ENCODE data around the gene RGPD3. TPM values are rescaled to one million over a fixed set of nuclear protein-coding genes. Genes with fewer than 3 reads are reported as not detected.
"Not testable (repeated sequence)": the region's sequence is repeated elsewhere in the genome, so short reads cannot be mapped to it uniquely, and the experiment has no call there.

Gene RGPD3
- total RNA-seq, 2 donors from 2014 or later: 0.09 to 2.4 TPM

DNA sequence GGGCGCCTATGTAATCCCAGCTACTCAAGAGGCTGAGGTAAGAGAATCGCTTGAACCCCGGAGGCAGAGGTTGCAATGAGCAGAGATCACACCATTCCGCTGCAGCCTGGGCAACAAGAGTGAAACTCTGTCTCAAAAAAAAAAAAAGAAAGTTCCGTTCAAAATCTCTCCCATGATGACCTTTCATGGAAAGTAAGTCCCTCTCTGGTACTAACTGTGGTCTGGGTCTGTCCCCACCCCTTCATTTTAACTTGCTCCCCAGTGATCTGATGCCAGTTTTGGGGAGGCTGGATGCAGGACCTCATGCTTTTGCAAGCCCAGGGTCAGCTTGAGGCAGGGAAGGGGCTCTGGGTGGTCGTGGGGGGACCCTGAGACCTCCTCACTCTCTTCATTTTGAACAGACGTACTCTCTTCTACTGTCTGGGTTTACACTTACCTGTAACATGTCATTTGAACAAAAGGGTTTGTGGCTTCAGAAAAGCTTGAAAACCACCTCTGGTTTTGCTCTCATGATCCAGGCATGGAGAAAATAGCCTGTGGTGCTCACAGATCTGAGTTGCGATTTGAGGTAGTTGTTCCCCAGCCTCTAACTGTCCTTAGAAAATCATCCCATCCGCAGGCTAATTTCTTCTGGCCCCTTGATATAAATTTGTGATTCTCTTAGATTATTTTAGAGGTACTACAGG lies 37.9 kb upstream of the RGPD3 start:
- 89% methylated on average over 9 of the region's 9 CpGs for WGBS
- DNase-seq (ENCODE audit: low spot score); H3K27ac ChIP-seq; H3K36me3 ChIP-seq; H3K27me3 ChIP-seq (replicated peaks; ENCODE audit: insufficient read depth); H3K4me3 ChIP-seq; H3K9me3 ChIP-seq; H3K4me1 ChIP-seq (replicated peaks); intact Hi-C loops (cut with DNase I): not testable (repeated sequence)

DNA sequence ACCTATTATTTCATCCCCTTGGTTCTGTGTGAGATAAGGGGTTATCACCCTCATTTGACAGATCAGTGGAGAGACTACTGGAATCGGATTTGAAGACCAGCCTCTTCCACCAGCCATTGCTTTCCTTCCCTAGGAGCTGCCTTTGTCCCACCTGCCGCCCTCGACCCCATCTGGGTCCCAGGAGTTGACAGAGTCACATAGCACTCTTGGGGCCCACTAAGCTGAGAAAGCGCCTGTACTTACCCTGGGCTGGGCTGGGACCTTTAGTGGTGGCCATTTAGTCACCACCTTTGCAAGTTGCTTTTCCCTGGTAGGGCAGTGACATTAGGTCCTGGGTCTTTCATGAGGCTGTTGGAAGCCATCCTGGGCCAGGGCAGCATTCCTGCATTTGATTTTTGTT lies 36.6 kb upstream of the RGPD3 start:
- H3K36me3 ChIP-seq; H3K27me3 ChIP-seq (replicated peaks; ENCODE audit: insufficient read depth); intact Hi-C loops (cut with DNase I); DNase-seq (ENCODE audit: low spot score); H3K4me3 ChIP-seq; H3K4me1 ChIP-seq (replicated peaks); H3K9me3 ChIP-seq; H3K27ac ChIP-seq: not testable (repeated sequence)
- 90% methylated on average over 4 of the region's 4 CpGs for WGBS

DNA sequence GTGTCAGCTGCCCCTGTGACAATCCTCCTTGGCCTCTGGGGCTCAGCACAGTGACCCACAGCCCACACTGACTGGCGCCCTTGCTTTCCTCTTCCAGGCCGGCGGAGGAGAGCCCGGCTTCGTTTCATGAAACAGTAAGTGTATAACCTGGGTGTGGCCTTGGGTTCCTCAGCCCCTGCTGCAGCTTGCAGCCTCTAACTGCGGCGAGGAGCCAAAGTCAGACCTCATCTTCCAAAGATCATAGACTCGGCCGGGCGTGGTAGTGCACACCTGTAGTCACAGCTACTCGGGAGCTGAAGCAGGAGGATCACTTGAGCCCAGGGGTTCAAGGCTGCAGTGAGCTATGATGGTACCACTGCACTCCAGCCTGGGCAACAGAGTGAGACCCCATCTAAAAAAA lies 36.0 kb upstream of the RGPD3 start:
- DNase-seq (ENCODE audit: low spot score); H3K4me3 ChIP-seq; H3K4me1 ChIP-seq (replicated peaks); H3K27ac ChIP-seq; H3K36me3 ChIP-seq; intact Hi-C loops (cut with DNase I); H3K27me3 ChIP-seq (replicated peaks; ENCODE audit: insufficient read depth); H3K9me3 ChIP-seq: not testable (repeated sequence)
- 93% methylated on average over 10 of the region's 11 CpGs for WGBS

DNA sequence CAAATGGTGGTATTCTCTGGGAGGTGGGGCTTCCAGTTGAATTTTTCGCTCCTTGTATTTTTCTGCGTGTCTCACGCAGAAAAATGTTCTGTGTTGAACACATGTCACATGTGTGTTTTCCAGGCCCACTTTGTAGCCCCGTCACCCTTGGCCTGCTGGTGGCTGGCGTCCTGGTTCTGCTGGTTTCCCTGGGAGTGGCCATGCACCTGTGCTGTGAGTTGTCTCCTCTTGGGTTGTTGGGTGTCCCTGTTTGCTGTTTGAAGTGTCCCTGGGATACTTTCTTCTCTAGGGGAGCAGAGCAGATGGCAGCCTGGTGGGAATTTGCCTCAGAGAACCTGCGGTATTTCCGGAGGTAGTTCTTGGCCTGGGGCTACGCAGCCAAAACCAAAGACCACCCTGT lies 34.1 kb upstream of the RGPD3 start:
- H3K27ac ChIP-seq; H3K9me3 ChIP-seq; intact Hi-C loops (cut with DNase I); H3K27me3 ChIP-seq (replicated peaks; ENCODE audit: insufficient read depth); DNase-seq (ENCODE audit: low spot score); H3K4me3 ChIP-seq; H3K36me3 ChIP-seq; H3K4me1 ChIP-seq (replicated peaks): not testable (repeated sequence)
- 90% methylated on average over 7 of the region's 8 CpGs for WGBS

DNA sequence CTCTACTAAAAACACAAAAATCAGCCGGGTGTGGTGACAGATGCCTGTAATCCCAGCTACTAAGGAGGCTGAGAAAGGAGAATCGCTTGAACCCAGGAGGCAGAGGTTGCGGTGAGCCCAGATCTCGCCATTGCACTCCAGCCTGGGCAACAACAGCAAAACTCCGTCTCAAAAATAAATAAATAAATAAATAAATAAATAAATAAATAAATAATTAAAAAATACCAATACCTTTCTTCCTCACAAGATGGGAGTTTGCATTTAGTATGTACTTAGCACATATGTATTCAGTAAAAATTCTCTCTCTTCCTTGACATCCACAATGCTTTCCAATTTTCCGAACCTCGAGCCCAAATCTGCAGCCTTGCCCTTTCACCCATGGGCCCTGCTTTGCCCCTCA lies 32.1 kb upstream of the RGPD3 start:
- H3K4me1 ChIP-seq (replicated peaks); intact Hi-C loops (cut with DNase I); H3K4me3 ChIP-seq; H3K27ac ChIP-seq; DNase-seq (ENCODE audit: low spot score); H3K36me3 ChIP-seq; H3K9me3 ChIP-seq; H3K27me3 ChIP-seq (replicated peaks; ENCODE audit: insufficient read depth): not testable (repeated sequence)
- 82% methylated on average over 7 of the region's 7 CpGs for WGBS

DNA sequence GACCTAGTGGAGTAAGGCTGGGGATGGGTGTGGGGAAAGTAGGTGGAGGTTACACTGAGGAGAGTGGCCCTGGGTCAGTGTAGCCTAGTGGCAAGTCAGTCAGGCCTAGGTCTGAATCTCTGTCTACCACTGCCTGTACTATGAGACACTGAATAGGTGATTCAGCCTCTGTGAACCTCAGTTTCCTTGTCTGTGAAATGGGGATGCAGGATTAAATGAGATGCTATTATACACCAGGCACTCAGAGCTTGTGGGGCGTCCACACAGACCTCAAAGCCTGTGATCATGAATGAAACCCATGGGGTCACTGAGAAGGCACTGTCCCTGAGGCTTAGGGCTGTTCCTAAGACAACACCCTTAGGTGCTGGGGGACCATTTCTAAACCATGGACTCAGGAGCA lies 30.3 kb upstream of the RGPD3 start:
- H3K4me3 ChIP-seq; intact Hi-C loops (cut with DNase I); H3K36me3 ChIP-seq; DNase-seq (ENCODE audit: low spot score); H3K9me3 ChIP-seq; H3K27me3 ChIP-seq (replicated peaks; ENCODE audit: insufficient read depth); H3K4me1 ChIP-seq (replicated peaks); H3K27ac ChIP-seq: not testable (repeated sequence)
- 100% methylated on average over 1 of the region's 1 CpG for WGBS

DNA sequence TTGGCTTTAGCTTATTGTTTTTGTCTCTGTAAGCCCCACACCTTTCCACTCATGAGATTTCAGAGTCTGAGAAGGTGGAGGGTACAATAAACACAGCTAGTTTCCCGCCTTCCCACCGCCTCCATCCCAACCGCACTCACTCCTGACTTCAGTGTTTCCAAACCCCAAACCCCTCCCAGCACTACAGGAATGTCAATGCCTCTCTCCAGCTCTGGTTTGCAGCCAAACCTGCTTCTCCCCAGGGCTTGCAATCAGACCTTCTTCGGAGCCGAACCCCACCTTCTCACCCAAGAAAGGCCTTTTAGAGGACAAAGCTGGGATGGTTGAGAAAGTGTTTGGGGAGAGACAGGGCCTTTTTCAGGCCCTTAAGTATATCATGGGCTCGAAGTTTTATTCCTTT lies 24.7 kb upstream of the RGPD3 start:
- H3K9me3 ChIP-seq; intact Hi-C loops (cut with DNase I); H3K27ac ChIP-seq; H3K4me3 ChIP-seq; H3K27me3 ChIP-seq (replicated peaks; ENCODE audit: insufficient read depth); H3K36me3 ChIP-seq; H3K4me1 ChIP-seq (replicated peaks): not testable (repeated sequence)
- DNase-seq (ENCODE audit: low spot score): peak; percentile 23
- 25% methylated on average over 6 of the region's 6 CpGs for WGBS

DNA sequence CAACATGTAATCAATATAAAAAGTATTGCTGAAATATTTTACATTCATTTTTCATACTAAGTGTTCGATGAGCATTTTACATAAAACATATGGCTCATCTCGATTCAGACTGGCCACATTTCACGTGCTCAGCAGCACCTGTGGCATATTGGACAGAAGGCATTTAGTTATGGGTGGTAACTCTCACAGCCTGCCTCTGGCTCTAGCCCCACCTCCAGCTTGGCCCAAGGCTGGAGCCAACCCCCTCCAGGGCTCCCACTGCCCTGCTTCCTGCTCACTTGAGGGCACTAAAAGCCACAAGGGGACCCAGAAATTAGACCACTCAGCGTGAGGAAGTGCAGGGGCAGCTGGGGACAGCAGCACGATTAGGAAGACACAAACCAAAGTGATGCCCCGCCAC lies 24.2 kb upstream of the RGPD3 start:
- H3K9me3 ChIP-seq; H3K36me3 ChIP-seq; H3K27ac ChIP-seq; DNase-seq (ENCODE audit: low spot score); H3K27me3 ChIP-seq (replicated peaks; ENCODE audit: insufficient read depth); intact Hi-C loops (cut with DNase I); H3K4me3 ChIP-seq; H3K4me1 ChIP-seq (replicated peaks): not testable (repeated sequence)
- 74% methylated on average over 6 of the region's 6 CpGs for WGBS

DNA sequence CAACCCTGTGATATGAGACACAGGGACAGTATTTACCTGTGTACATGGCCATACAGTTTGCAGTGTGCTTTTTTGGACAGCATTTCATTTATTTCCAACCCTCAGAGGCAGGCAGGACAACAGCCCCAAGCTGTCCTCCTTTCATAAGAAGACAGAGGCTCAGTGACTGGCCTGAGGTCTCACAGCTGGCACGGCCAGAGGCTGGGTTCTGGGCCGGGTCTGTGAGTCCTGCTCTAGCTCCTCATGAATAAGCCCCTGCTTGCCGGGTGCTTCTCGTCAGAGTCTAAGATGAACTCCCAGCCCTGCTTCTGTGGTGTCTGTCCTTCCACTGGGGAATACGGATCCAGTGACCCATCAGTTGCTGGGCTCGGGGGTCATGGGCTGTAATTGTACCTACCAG lies 21.5 kb upstream of the RGPD3 start:
- DNase-seq (ENCODE audit: low spot score); intact Hi-C loops (cut with DNase I); H3K27me3 ChIP-seq (replicated peaks; ENCODE audit: insufficient read depth); H3K9me3 ChIP-seq; H3K4me1 ChIP-seq (replicated peaks); H3K27ac ChIP-seq; H3K36me3 ChIP-seq; H3K4me3 ChIP-seq: not testable (repeated sequence)
- WGBS: 74% methylated on average over 6 of the region's 6 CpGs

DNA sequence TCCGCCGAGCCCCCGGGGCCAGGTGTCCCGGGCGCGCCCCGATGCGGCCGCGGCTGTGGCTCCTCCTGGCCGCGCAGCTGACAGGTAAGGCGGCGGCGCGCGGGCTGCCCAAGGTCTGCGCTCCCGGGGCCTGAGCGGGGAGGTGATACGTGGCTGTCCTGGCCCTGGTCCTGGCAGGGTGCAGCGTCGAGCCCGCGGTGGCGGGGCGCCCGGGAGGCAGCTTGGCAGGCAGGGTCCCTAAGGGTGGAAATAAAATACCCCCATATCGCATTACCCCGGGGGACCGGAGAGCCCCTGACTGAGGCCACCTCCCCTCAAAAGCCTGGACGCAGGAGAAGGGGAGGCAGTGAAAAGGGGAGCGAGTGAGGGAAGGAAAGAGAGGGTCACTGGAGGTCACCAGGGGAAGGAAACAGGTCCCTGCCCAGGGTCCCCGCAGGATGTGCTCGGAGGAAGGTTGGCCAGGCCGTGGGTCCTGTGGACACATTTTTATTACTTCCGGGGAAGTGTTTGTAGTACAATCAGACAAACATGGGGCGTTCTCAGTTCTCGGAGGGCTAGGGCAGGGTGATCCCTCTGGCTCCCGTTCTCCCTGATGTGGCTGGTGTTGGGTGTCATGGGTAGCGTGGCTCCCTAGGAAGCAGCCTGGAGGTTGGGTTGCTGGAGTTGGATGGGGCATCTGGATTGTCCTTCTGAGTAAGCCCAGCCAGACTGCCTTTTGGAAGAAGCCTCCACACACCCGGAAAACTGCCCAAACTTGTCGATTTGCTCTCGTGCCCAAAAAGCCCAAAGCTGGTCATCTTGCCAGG lies 19.4 kb upstream of the RGPD3 start:
- H3K27ac ChIP-seq; intact Hi-C loops (cut with DNase I); H3K36me3 ChIP-seq; H3K4me1 ChIP-seq (replicated peaks); H3K9me3 ChIP-seq; H3K27me3 ChIP-seq (replicated peaks; ENCODE audit: insufficient read depth): not testable (repeated sequence)
- H3K4me3 ChIP-seq: peak overlapping the region in 1 of 2 donors; percentile 19
- WGBS: 23% methylated on average over 18 of the region's 44 CpGs
- DNase-seq (ENCODE audit: low spot score): peak; percentile 10

DNA sequence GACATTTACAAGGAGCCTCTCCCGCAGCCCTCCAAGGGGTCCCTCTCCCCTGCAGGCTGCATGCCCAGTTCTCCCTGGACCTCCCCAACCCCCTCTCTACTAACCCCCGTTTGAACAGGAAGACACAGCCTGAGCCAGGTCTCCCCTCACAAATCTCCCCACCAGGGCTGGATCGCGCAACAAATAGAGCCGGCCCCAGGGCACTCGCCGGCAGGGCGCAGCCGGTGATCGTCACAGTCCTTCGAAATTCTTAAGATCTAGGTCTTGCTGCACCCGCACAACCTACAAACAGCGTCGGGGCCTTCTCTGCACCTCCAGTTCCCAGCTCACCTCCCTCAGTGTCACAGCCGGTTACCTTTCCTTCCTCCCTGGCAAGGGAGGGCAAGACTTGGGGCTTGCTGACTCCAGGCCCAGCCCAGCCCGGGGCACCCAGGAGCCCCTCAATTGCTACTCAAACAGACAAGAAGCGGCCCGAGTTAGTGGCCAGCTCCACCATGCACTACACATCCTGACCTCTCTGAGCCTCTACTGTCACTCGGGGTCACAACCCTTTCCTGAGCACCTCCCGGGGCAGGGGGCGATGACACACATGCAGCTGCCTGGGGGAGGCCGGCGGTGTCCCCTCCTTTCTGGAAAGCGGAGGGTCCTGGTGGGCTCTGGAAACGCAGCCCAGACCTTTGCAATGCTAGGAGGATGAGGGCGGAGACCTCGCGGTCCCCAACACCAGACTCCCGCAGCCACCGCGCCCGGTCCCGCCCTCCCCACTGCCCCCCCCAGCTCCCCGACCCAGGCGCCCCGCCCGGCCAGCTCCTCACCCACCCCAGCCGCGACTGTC lies 18.6 kb upstream of the RGPD3 start, which contains the start of gene CD8B2:
Gene CD8B2, plus strand, starts transcription at position 814 of the 835 bp plus-strand sequence. CDS start 63 bp downstream, outside the sequence.
- H3K27ac ChIP-seq; H3K4me1 ChIP-seq (replicated peaks); H3K27me3 ChIP-seq (replicated peaks; ENCODE audit: insufficient read depth); intact Hi-C loops (cut with DNase I); DNase-seq (ENCODE audit: low spot score); H3K9me3 ChIP-seq; H3K36me3 ChIP-seq: not testable (repeated sequence)
- H3K4me3 ChIP-seq: peak within 1 kb of the TSS in 1 of 2 donors; percentile 19
- WGBS: 53% methylated on average over 12 of the region's 39 CpGs

DNA sequence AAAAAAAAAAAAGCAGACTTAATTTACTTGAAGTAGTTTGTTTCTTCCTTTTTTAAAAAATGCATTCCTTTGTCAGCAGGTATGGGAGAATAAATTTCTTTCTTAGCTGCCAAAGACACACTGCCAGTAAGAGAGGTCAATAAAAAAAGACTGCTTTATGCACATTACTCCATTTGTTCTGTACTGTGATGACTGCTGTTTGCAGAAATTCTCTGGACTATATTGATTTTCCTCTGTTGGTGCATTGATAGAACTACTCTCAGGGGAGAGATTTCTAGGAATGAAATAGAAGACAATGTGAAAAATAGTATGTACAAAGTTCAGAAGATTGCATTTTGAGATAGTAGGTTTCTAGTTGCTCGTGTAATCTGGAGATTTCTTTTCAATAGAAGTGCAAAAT lies 11.3 kb upstream of the RGPD3 start:
- H3K4me3 ChIP-seq: not testable (repeated sequence)

More for the DNA sequence above, 11.3 kb upstream of the RGPD3 start:
- H3K4me1 ChIP-seq (replicated peaks); intact Hi-C loops (cut with DNase I); DNase-seq (ENCODE audit: low spot score); H3K36me3 ChIP-seq; H3K27ac ChIP-seq; H3K27me3 ChIP-seq (replicated peaks; ENCODE audit: insufficient read depth); H3K9me3 ChIP-seq: not testable (repeated sequence)
- no CpG with 5 or more reads among the region's 1 CpG for WGBS

All from prostate gland (tissue), 2 donors.